K562 (cell line): ENCODE data around the gene AMIGO3. TPM values are rescaled to one million over a fixed set of nuclear protein-coding genes. Genes with fewer than 3 reads are reported as not detected.

Source experiments
- ARID4B ChIP-seq: sonication (generic); formaldehyde crosslinking; IDR thresholded peaks from 2 replicates; pipeline ENCODE4 v1.8.0; 2022; ENCODE audit warnings: mild to moderate bottlenecking, missing genetic modification reagents
- CREB1 ChIP-seq, 2 experiments: sonication (generic) in 1 of 2; formaldehyde crosslinking in 1 of 2; IDR thresholded peaks; 2 replicates each; pipeline versions ENCODE4 v1.6.1 to v1.8.0; 2012 to 2022; ENCODE audit warnings: inconsistent platforms in 1 of 2, mild to moderate bottlenecking in 1 of 2, missing genetic modification reagents in 1 of 2, moderate library complexity in 1 of 2
- CXXC5 ChIP-seq: fragments of 250-450 bp; sonication (Bioruptor Pico); IDR thresholded peaks from 2 replicates; pipeline ENCODE4 v1.8.0; 2022; ENCODE audit warnings: inconsistent platforms, mild to moderate bottlenecking, moderate library complexity
- ELF4 ChIP-seq: fragments of 450-650 bp; formaldehyde crosslinking; IDR thresholded peaks from 2 replicates; pipeline ENCODE4 v1.4.0; 2022; ENCODE audit warnings: missing genetic modification characterization
- FOXK2 ChIP-seq, 2 experiments: fragments of 450-650 bp; IDR thresholded peaks in 1 of 2; conservative IDR thresholded peaks in 1 of 2; 2 replicates each; pipeline ENCODE4 v1.6.1; 2016; ENCODE audit warnings: low read depth in 2 of 2, mild to moderate bottlenecking in 1 of 2
- GABPA ChIP-seq: fragments of 200-800 bp; sonication (Bioruptor generic); conservative IDR thresholded peaks from 2 replicates; pipeline ENCODE4 v1.6.1; 2016; ENCODE audit warnings: low read depth, missing genetic modification characterization, missing compliant biosample characterization
- GABPB1 ChIP-seq: sonication (generic); formaldehyde crosslinking; IDR thresholded peaks from 2 replicates; pipeline ENCODE4 v1.8.0; 2022; ENCODE audit warnings: mild to moderate bottlenecking, missing genetic modification reagents
- MLLT1 ChIP-seq, 2 experiments: fragments of 450-650 bp; IDR thresholded peaks; 2 replicates each; pipeline ENCODE4 v1.6.1; 2016
- NCOR1 ChIP-seq: fragments of 450-650 bp; IDR thresholded peaks from 2 replicates; pipeline ENCODE4 v1.6.1; 2016; ENCODE audit warnings: mild to moderate bottlenecking, moderate library complexity
- NR1H2 ChIP-seq: sonication (generic); formaldehyde crosslinking; IDR thresholded peaks from 2 replicates; pipeline ENCODE4 v1.4.0; 2020; ENCODE audit warnings: mild to moderate bottlenecking, missing genetic modification reagents
- POLR2A ChIP-seq: fragments of 450-650 bp; conservative IDR thresholded peaks from 2 replicates; pipeline ENCODE4 v1.6.1; 2016
- POLR3A ChIP-seq: IDR thresholded peaks from 2 replicates; pipeline ENCODE4 v1.6.1; 2011; ENCODE audit warnings: borderline replicate concordance, mild to moderate bottlenecking, moderate library complexity; ENCODE audit not compliant: insufficient read length, insufficient read depth; ENCODE audit errors: extremely low read depth
- PTRF ChIP-seq: fragments of 450-650 bp; IDR thresholded peaks from 2 replicates; pipeline ENCODE4 v1.6.1; 2016; ENCODE audit warnings: mild to moderate bottlenecking, missing genetic modification characterization, missing compliant biosample characterization
- ZBTB7A ChIP-seq: IDR thresholded peaks from 2 replicates; pipeline ENCODE4 v1.6.1; 2011; ENCODE audit warnings: low read depth, mild to moderate bottlenecking, low read length, moderate library complexity, borderline replicate concordance; ENCODE audit not compliant: control insufficient read depth
- ZNF140 ChIP-seq: fragments of 250-450 bp; sonication (Bioruptor Pico); IDR thresholded peaks from 2 replicates; pipeline ENCODE4 v1.8.0; 2021; ENCODE audit warnings: moderate library complexity, mild to moderate bottlenecking, inconsistent platforms
- polyA plus RNA-seq, 8 experiments: library from polyadenylated mRNA; depleted of rRNA in 4 of 8; stranded (reverse) in 5 of 8; unstranded in 3 of 8; fragments of >200 nt; fragmentation: Nextera tagmentation in 2 of 8; fragmentation: Illumina TruSeq in 1 of 8; extraction: Ambion mirVana in 2 of 8; extraction: Trizol in 1 of 8; gene quantifications; 2 replicates each; pipeline versions ENCODE4 v1.2.1 to v1.2.3, GENCODE V29; 2011 to 2014; ENCODE audit warnings: inconsistent platforms in 1 of 8, missing spikeins in 1 of 8
- total RNA-seq, 7 experiments: library from RNA; depleted of rRNA in 6 of 7; stranded (reverse); fragments of >200 nt in 6 of 7; fragmentation: Illumina TruSeq in 2 of 7; extraction: Trizol in 2 of 7; gene quantifications; 2 replicates each; pipeline versions ENCODE4 v1.2.1 to v1.2.3, GENCODE V29; 2011 to 2021; ENCODE audit warnings: low replicate concordance in 1 of 7
- TF ChIP-seq, protein P1 (sequence below): sonication (generic); formaldehyde crosslinking; IDR thresholded peaks from 2 replicates; pipeline ENCODE4 v1.8.0; 2022; ENCODE audit warnings: missing genetic modification reagents, mild to moderate bottlenecking, moderate library complexity, borderline replicate concordance
- TF ChIP-seq, protein P2 (sequence below): sonication (generic); formaldehyde crosslinking; IDR thresholded peaks from 2 replicates; pipeline ENCODE4 v1.8.1; 2022; ENCODE audit warnings: missing genetic modification reagents

AMIGO3 gene
- total and polyA plus RNA-seq, 9 of the 15 experiments (the other 6 are each of a cell fraction or from before 2014, with no cell fraction given), result 0.13 to 2.8 (median 0.44) TPM; not detected in 4

DNA sequence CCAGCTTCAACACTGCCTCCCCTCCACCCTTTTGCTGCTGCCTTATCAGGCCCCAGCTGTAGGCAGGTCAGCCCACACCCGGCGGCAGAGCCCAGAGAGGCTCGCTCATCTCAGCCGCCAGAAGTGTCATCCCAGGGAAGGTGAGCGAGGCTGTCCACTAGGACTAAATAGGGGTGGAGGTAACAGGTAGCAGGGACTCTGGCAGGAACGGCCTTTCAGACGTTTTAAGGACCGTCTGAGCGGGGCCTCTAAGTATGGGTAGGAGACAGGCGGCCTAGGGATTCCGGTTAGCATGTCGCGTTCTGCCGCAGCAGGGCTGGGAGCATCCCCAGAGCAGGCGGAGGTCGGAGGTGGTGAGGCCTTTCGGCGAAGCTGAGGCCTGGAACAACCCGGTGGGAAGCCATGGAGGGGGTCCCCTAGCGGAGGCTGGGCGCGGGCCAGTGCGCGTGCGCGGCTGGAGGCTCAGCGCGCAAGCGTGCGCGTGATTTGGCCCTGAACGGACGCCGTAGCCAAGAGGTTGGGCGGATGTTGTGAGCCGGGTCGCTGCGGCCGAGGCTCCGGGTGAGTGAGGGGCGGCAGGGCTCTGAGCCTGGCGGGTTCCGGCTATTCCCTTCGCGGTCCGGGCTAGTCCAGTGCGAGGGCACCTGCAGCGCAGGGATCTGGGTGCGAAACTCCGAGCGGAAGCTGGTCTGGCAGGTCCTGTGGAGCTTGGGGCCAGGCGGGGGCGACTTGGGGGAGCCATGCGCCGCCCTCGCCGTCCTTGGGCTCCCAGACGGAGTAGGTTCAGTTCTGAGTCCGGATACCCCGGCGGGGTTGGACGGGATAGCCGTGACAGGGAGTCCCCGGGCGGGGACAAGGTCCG lies 30.2 kb downstream of the AMIGO3 start, which contains the start of the genes MST1 and RNF123 (continued):
- peak; percentile 81; the same call in 1 of the 2 replicates for TF ChIP-seq ARID4B (CRISPR knock-in tag)
- TF ChIP-seq, protein P1, sequence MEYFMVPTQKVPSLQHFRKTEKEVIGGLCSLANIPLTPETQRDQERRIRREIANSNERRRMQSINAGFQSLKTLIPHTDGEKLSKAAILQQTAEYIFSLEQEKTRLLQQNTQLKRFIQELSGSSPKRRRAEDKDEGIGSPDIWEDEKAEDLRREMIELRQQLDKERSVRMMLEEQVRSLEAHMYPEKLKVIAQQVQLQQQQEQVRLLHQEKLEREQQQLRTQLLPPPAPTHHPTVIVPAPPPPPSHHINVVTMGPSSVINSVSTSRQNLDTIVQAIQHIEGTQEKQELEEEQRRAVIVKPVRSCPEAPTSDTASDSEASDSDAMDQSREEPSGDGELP (CRISPR knock-in tag), result peak; percentile 86
- TF ChIP-seq NCOR1, result peak; percentile 46; the same call in 1 of the 2 replicates
- TF ChIP-seq NR1H2 (CRISPR knock-in tag), result 0 out of 2 replicates have a peak, but pooled peaks have one; percentile 34
- 0 out of 4 replicates have a peak, but pooled peaks of 1 of the 2 experiments have one; percentile 35 for TF ChIP-seq FOXK2 (conservative IDR thresholded peaks at IDR 0.05 in 1 of 2, IDR thresholded peaks at IDR 0.05 in 1 of 2; ENCODE audit: low read depth in 2 of 2)
- peak; percentile 89 for TF ChIP-seq GABPA
- no peak for TF ChIP-seq PTRF (tag)
- peak; percentile 96 for TF ChIP-seq GABPB1 (CRISPR knock-in tag)
- TF ChIP-seq, protein P2, sequence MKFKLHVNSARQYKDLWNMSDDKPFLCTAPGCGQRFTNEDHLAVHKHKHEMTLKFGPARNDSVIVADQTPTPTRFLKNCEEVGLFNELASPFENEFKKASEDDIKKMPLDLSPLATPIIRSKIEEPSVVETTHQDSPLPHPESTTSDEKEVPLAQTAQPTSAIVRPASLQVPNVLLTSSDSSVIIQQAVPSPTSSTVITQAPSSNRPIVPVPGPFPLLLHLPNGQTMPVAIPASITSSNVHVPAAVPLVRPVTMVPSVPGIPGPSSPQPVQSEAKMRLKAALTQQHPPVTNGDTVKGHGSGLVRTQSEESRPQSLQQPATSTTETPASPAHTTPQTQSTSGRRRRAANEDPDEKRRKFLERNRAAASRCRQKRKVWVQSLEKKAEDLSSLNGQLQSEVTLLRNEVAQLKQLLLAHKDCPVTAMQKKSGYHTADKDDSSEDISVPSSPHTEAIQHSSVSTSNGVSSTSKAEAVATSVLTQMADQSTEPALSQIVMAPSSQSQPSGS (CRISPR knock-in tag), result no peak
- TF ChIP-seq POLR3A, result no peak
- TF ChIP-seq POLR2A, result peak; percentile 74
- TF ChIP-seq CXXC5 (CRISPR knock-in tag), result peak; percentile 64
- TF ChIP-seq MLLT1 (IDR thresholded peaks at IDR 0.05), result no peak
- peak; percentile 60; the same call in 1 of the 2 replicates for TF ChIP-seq ELF4
- no peak for TF ChIP-seq ZNF140 (CRISPR knock-in tag)
- TF ChIP-seq CREB1 (IDR thresholded peaks at IDR 0.05), result no peak
- peak; percentile 40; the same call in 1 of the 2 replicates for TF ChIP-seq CREB1 (CRISPR knock-in tag; IDR thresholded peaks at IDR 0.05)
- TF ChIP-seq ZBTB7A, result peak; percentile 12; the same call in 1 of the 2 replicates
